ENCODE measurements around the gene SYMPK.
"Not testable (repeated sequence)": the region's sequence is repeated elsewhere in the genome, so short reads cannot be mapped to it uniquely, and the experiment has no call there.

Gene SYMPK

GRCh38 chr19:45873219-45873772 lies 10.3 kb upstream of the SYMPK start:
- no peak overlapping the region for H2AK5ac ChIP-seq (ENCODE audit: low read length)
- no peak overlapping the region for H2BK120ac ChIP-seq (ENCODE audit: insufficient read depth, low read length, poor library complexity)
- no peak overlapping the region for H4K8ac ChIP-seq (ENCODE audit: low read depth, low read length)
- H3K14ac ChIP-seq (ENCODE audit: low read length), result no peak overlapping the region
- no peak overlapping the region for H3K27ac ChIP-seq (ENCODE audit: low read depth, low read length)
- H4K91ac ChIP-seq (ENCODE audit: low read depth, low read length), result no peak overlapping the region
- H3K27me3 ChIP-seq (ENCODE audit: insufficient read depth, low read length), result no peaks in the 10 kb centered on the region
- H3K4me1 ChIP-seq (ENCODE audit: control insufficient read depth in 1 of 2, insufficient read depth in 2 of 2, low read length in 2 of 2), result peaks cover 5 to 10% of the 10 kb centered on the region in 2 experiments
- H4K12ac ChIP-seq (ENCODE audit: low read depth, low read length), result no peak overlapping the region
- H3K4ac ChIP-seq (ENCODE audit: low read depth, low read length), result no peak overlapping the region
- H3K4me2 ChIP-seq (ENCODE audit: low read length), result no peak overlapping the region
- H3K36me3 ChIP-seq (ENCODE audit: control insufficient read depth in 1 of 2, insufficient read depth in 2 of 2, low read length in 2 of 2), result no peaks in the 10 kb centered on the region
- H3K9ac ChIP-seq (ENCODE audit: low read length), result no peak overlapping the region
- no peak for DNase-seq
- H2BK12ac ChIP-seq (ENCODE audit: low read length), result no peak overlapping the region
- H3K79me1 ChIP-seq (ENCODE audit: low read length), result peaks cover 6% of the 10 kb centered on the region
- WGBS (ENCODE audit: extremely low coverage, insufficient coverage, insufficient read length), result no CpG with 5 or more reads among the region's 7 CpGs
- H3K4me3 ChIP-seq (ENCODE audit: low read depth, low read length), result no peak overlapping the region
- H3K79me2 ChIP-seq (ENCODE audit: control insufficient read depth, insufficient read depth, low read length, poor library complexity), result peaks cover 3% of the 10 kb centered on the region
- H3K9me3 ChIP-seq (ENCODE audit: insufficient read depth, low read depth, low read length), result no peaks in the 10 kb centered on the region
- no peak overlapping the region for H3K23ac ChIP-seq (ENCODE audit: low read length)
- no peak overlapping the region for H2BK5ac ChIP-seq (ENCODE audit: low read depth, low read length, poor library complexity)
- no peak overlapping the region for H3K18ac ChIP-seq (ENCODE audit: low read length)
- no peak overlapping the region for H2AFZ ChIP-seq (ENCODE audit: insufficient read depth, low read length, poor library complexity)

- no peak overlapping the region for H4K8ac ChIP-seq (ENCODE audit: low read depth, low read length)
- no peak overlapping the region for H2AK5ac ChIP-seq (ENCODE audit: low read length)
- H3K79me1 ChIP-seq (ENCODE audit: low read length), result peaks cover 6% of the 10 kb centered on the region
- H3K79me2 ChIP-seq (ENCODE audit: control insufficient read depth, insufficient read depth, low read length, poor library complexity), result peaks cover 3% of the 10 kb centered on the region
- no peaks in the 10 kb centered on the region for H3K9me3 ChIP-seq (ENCODE audit: insufficient read depth, low read depth, low read length)
- no peak overlapping the region for H2AFZ ChIP-seq (ENCODE audit: insufficient read depth, low read length, poor library complexity)
- no peak overlapping the region for H4K12ac ChIP-seq (ENCODE audit: low read depth, low read length)
- WGBS (ENCODE audit: extremely low coverage, insufficient coverage, insufficient read length), result no CpG with 5 or more reads among the region's 34 CpGs
- peaks cover 5 to 10% of the 10 kb centered on the region in 2 experiments for H3K4me1 ChIP-seq (ENCODE audit: control insufficient read depth in 1 of 2, insufficient read depth in 2 of 2, low read length in 2 of 2)
- no peaks in the 10 kb centered on the region for H3K27me3 ChIP-seq (ENCODE audit: insufficient read depth, low read length)
- no peak overlapping the region for H2BK5ac ChIP-seq (ENCODE audit: low read depth, low read length, poor library complexity)
- no peak overlapping the region for H3K14ac ChIP-seq (ENCODE audit: low read length)
- H3K27ac ChIP-seq (ENCODE audit: low read depth, low read length), result no peak overlapping the region
- H3K9ac ChIP-seq (ENCODE audit: low read length), result no peak overlapping the region
- no peak overlapping the region for H3K4ac ChIP-seq (ENCODE audit: low read depth, low read length)
- no peak overlapping the region for H3K4me2 ChIP-seq (ENCODE audit: low read length)
- H3K23ac ChIP-seq (ENCODE audit: low read length), result no peak overlapping the region
- no peak overlapping the region for H3K4me3 ChIP-seq (ENCODE audit: low read depth, low read length)
- no peak overlapping the region for H3K18ac ChIP-seq (ENCODE audit: low read length)
- DNase-seq, result no peak
- no peak overlapping the region for H2BK120ac ChIP-seq (ENCODE audit: insufficient read depth, low read length, poor library complexity)
- H3K36me3 ChIP-seq (ENCODE audit: control insufficient read depth in 1 of 2, insufficient read depth in 2 of 2, low read length in 2 of 2), result no peaks in the 10 kb centered on the region
- H4K91ac ChIP-seq (ENCODE audit: low read depth, low read length), result no peak overlapping the region
- no peak overlapping the region for H2BK12ac ChIP-seq (ENCODE audit: low read length)
Measured at GRCh38 chr19:45872095-45872919, 9.4 kb upstream of the SYMPK start.

GRCh38 chr19:45870798-45871197 lies 7.9 kb upstream of the SYMPK start:
- Histone ChIP-seq H3K18ac (ENCODE audit: low read length) (no peak overlapping the region), H3K79me2 (ENCODE audit: control insufficient read depth, insufficient read depth, low read length, poor library complexity) (no peaks in the 10 kb centered on the region), H2BK12ac (ENCODE audit: low read length) (no peak overlapping the region), H3K14ac (ENCODE audit: low read length) (no peak overlapping the region), H4K8ac (ENCODE audit: low read depth, low read length) (no peak overlapping the region), H2AFZ (ENCODE audit: insufficient read depth, low read length, poor library complexity) (no peak overlapping the region), H3K23ac (ENCODE audit: low read length) (no peak overlapping the region), H3K4me1 (ENCODE audit: control insufficient read depth in 1 of 2, insufficient read depth in 2 of 2, low read length in 2 of 2) (no peaks in the 10 kb centered on the region), H3K27ac (ENCODE audit: low read depth, low read length) (no peak overlapping the region), H2BK120ac (ENCODE audit: insufficient read depth, low read length, poor library complexity) (no peak overlapping the region), H2BK5ac (ENCODE audit: low read depth, low read length, poor library complexity) (no peak overlapping the region), H2AK5ac (ENCODE audit: low read length) (no peak overlapping the region), H3K79me1 (ENCODE audit: low read length) (no peaks in the 10 kb centered on the region), H3K9ac (ENCODE audit: low read length) (no peak overlapping the region), H4K12ac (ENCODE audit: low read depth, low read length) (no peak overlapping the region), H3K27me3 (ENCODE audit: insufficient read depth, low read length) (no peaks in the 10 kb centered on the region), H3K4me2 (ENCODE audit: low read length) (no peak overlapping the region), H3K4me3 (ENCODE audit: low read depth, low read length) (no peak overlapping the region), H3K4ac (ENCODE audit: low read depth, low read length) (no peak overlapping the region), H4K91ac (ENCODE audit: low read depth, low read length) (no peak overlapping the region), H3K9me3 (ENCODE audit: insufficient read depth, low read depth, low read length) (no peaks in the 10 kb centered on the region), H3K36me3 (ENCODE audit: control insufficient read depth in 1 of 2, insufficient read depth in 2 of 2, low read length in 2 of 2) (no peaks in the 10 kb centered on the region)
- no CpG with 5 or more reads among the region's 5 CpGs for WGBS (ENCODE audit: extremely low coverage, insufficient coverage, insufficient read length)
- no peak for DNase-seq

- H2AK5ac ChIP-seq (ENCODE audit: low read length); H3K79me1 ChIP-seq (ENCODE audit: low read length); H4K91ac ChIP-seq (ENCODE audit: low read depth, low read length); H4K12ac ChIP-seq (ENCODE audit: low read depth, low read length); H3K9ac ChIP-seq (ENCODE audit: low read length); H3K27me3 ChIP-seq (ENCODE audit: insufficient read depth, low read length); H2AFZ ChIP-seq (ENCODE audit: insufficient read depth, low read length, poor library complexity); H3K23ac ChIP-seq (ENCODE audit: low read length); H3K27ac ChIP-seq (ENCODE audit: low read depth, low read length); H3K4me1 ChIP-seq (ENCODE audit: control insufficient read depth in 1 of 2, insufficient read depth in 2 of 2, low read length in 2 of 2); H3K36me3 ChIP-seq (ENCODE audit: control insufficient read depth in 1 of 2, insufficient read depth in 2 of 2, low read length in 2 of 2); H4K8ac ChIP-seq (ENCODE audit: low read depth, low read length); H3K14ac ChIP-seq (ENCODE audit: low read length); H3K4ac ChIP-seq (ENCODE audit: low read depth, low read length); H3K4me3 ChIP-seq (ENCODE audit: low read depth, low read length); H2BK12ac ChIP-seq (ENCODE audit: low read length); H2BK120ac ChIP-seq (ENCODE audit: insufficient read depth, low read length, poor library complexity); H2BK5ac ChIP-seq (ENCODE audit: low read depth, low read length, poor library complexity); H3K9me3 ChIP-seq (ENCODE audit: insufficient read depth, low read depth, low read length); H3K79me2 ChIP-seq (ENCODE audit: control insufficient read depth, insufficient read depth, low read length, poor library complexity); H3K4me2 ChIP-seq (ENCODE audit: low read length); DNase-seq; H3K18ac ChIP-seq (ENCODE audit: low read length): not testable (repeated sequence)
- no CpG with 5 or more reads among the region's 4 CpGs for whole genome bisulfite sequencing (ENCODE audit: extremely low coverage, insufficient coverage, insufficient read length)
Measured at GRCh38 chr19:45867241-45867640, 4.3 kb upstream of the SYMPK start.
